ENCODE results near the gene NCOA3. TPM values are rescaled to one million over a fixed set of nuclear protein-coding genes. Genes with fewer than 3 reads are reported as not detected.

The NCOA3 gene
- total RNA-seq, 4 donors from 2014 or later: 26.7 to 40.2 (median 34.5) TPM

- no peak for TF ChIP-seq CTCF (IDR thresholded peaks at IDR 0.05)
- TF ChIP-seq POLR2A (IDR thresholded peaks at IDR 0.05): no peak
- DNase-seq: no peak
- 93 to 94% methylated on average over 12 to 15 of the region's 15 CpGs for WGBS, 2 donors
Measured at GRCh38 chr20:47466704-47467459, 34.8 kb upstream of the NCOA3 start.

GRCh38 chr20:47468290-47469050 is 33.2 kb upstream of the NCOA3 start:
- H3K4me3 ChIP-seq: no peak overlapping the region
- TF ChIP-seq POLR2A (IDR thresholded peaks at IDR 0.05) (no peak), CTCF (IDR thresholded peaks at IDR 0.05) (no peak)
- no peak overlapping the region for H3K27ac ChIP-seq
- H3K27me3 ChIP-seq: no peaks in the 10 kb centered on the region
- H3K36me3 ChIP-seq: no peaks in the 10 kb centered on the region
- DNase-seq: no peak
- H3K9me3 ChIP-seq: no peaks in the 10 kb centered on the region
- intact Hi-C loops (cut with DNase I): no loop called here
- WGBS, 2 donors: 60 to 68% methylated on average over 14 of the region's 14 CpGs
- peaks cover 3 to 33% (median 17%) of the 10 kb centered on the region in 3 donors for H3K4me1 ChIP-seq

More at GRCh38 chr20:47466704-47467459, 34.8 kb upstream of the NCOA3 start:
- H3K4me1 ChIP-seq: peaks cover 3 to 36% (median 20%) of the 10 kb centered on the region in 3 donors
- intact Hi-C loops (cut with DNase I): no loop called here
- H3K36me3 ChIP-seq: no peaks in the 10 kb centered on the region
- no peak overlapping the region for H3K27ac ChIP-seq
- no peaks in the 10 kb centered on the region for H3K27me3 ChIP-seq
- H3K4me3 ChIP-seq: no peak overlapping the region
- H3K9me3 ChIP-seq: no peaks in the 10 kb centered on the region

- TF ChIP-seq CTCF (IDR thresholded peaks at IDR 0.05): no peak
- no peak for TF ChIP-seq POLR2A (IDR thresholded peaks at IDR 0.05)
- H3K27ac ChIP-seq: no peak overlapping the region
- H3K9me3 ChIP-seq: no peaks in the 10 kb centered on the region
- H3K27me3 ChIP-seq: no peaks in the 10 kb centered on the region
- peaks cover 0 to 15% (median 0%) of the 10 kb centered on the region in 3 donors for H3K4me1 ChIP-seq
- H3K4me3 ChIP-seq: no peak overlapping the region
- intact Hi-C loops (cut with DNase I): no loop called here
- H3K36me3 ChIP-seq: no peaks in the 10 kb centered on the region
- no peak for DNase-seq
- WGBS, 2 donors: 93 to 100% methylated on average over 2 to 4 of the region's 4 CpGs
Measured at GRCh38 chr20:47475419-47476044, 26.2 kb upstream of the NCOA3 start.

- TF ChIP-seq POLR2A (IDR thresholded peaks at IDR 0.05): no peak
- TF ChIP-seq CTCF (IDR thresholded peaks at IDR 0.05): no peak
- no peak overlapping the region for H3K27ac ChIP-seq
Measured at GRCh38 chr20:47476452-47476851, 25.2 kb upstream of the NCOA3 start.

More at GRCh38 chr20:47476452-47476851, 25.2 kb upstream of the NCOA3 start:
- H3K9me3 ChIP-seq: no peaks in the 10 kb centered on the region
- WGBS, 2 donors: 91 to 96% methylated on average over 2 of the region's 2 CpGs
- H3K4me3 ChIP-seq: no peak overlapping the region
- intact Hi-C loops (cut with DNase I): no loop called here
- H3K36me3 ChIP-seq: no peaks in the 10 kb centered on the region
- H3K4me1 ChIP-seq: peaks cover 0 to 21% (median 2%) of the 10 kb centered on the region in 3 donors
- no peaks in the 10 kb centered on the region for H3K27me3 ChIP-seq
- DNase-seq: no peak

Data from esophagus squamous epithelium (tissue), 5 donors.